Measurements from ENCODE around the gene ZNF385D.

Gene ZNF385D

GRCh38 chr3:21544076-21544462 is 206.9 kb downstream of the ZNF385D start:
- Histone ChIP-seq H3K27ac (ENCODE audit: low read depth, low read length) (peak overlapping the region; percentile 92), H3K4me1 (ENCODE audit: control insufficient read depth, insufficient read depth, low read length) (peaks cover 18% of the 10 kb centered on the region; the same call in 1 of the 2 replicates), H3K9me3 (ENCODE audit: control insufficient read depth, insufficient read depth, low read depth, low read length) (no peaks in the 10 kb centered on the region), H3K9ac (ENCODE audit: low read length) (peak overlapping the region; percentile 60), H3K4me3 (ENCODE audit: low read depth, low read length) (peak overlapping the region; percentile 55), H3K27me3 (ENCODE audit: control insufficient read depth, insufficient read depth, low read length) (no peaks in the 10 kb centered on the region), H3K36me3 (ENCODE audit: control insufficient read depth, insufficient read depth, low read length) (no peaks in the 10 kb centered on the region)

DNA sequence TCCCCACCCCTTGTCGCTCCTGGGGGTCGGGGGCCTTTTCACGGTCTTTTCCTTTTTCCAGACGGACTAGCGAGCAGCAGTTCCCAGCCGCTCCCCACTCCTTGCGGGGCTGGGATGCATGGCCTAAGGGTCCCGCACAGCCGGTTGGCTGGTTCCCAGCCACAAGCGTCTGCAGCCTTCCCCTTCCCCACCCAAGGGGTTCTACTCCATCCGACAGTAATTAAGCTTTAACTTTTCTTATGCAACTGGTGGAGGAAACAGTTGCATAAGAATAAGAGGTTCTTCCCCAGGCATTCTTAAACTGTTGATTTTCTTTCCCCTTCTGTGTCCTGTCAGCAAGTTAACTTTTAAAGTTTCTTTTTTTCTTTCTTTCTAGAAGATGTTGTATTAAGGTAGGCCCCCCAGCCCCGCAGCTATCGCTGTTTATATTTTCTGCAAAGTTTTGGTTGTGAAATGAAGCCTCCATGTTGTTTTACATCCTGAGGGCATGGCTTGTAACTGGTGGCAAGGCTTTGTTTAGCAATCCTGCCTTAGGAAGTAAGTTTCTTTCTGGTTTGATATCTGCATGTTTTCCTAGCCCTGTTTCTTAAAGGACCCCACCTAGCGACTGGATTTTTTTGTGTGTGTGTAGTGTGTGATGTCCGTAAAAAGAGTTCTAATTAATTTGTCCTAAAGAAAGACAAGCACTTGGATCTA is 207.5 kb downstream of the ZNF385D start:
- Histone ChIP-seq H3K4me1 (ENCODE audit: control insufficient read depth, insufficient read depth, low read length) (peaks cover 18% of the 10 kb centered on the region; the same call in 1 of the 2 replicates), H3K9me3 (ENCODE audit: control insufficient read depth, insufficient read depth, low read depth, low read length) (no peaks in the 10 kb centered on the region), H3K9ac (ENCODE audit: low read length) (peak overlapping the region; percentile 60), H3K36me3 (ENCODE audit: control insufficient read depth, insufficient read depth, low read length) (no peaks in the 10 kb centered on the region), H3K4me3 (ENCODE audit: low read depth, low read length) (peak overlapping the region; percentile 55), H3K27me3 (ENCODE audit: control insufficient read depth, insufficient read depth, low read length) (no peaks in the 10 kb centered on the region), H3K27ac (ENCODE audit: low read depth, low read length) (peak overlapping the region; percentile 92)

GRCh38 chr3:21542656-21543379 is 208.2 kb downstream of the ZNF385D start:
- Histone ChIP-seq H3K9me3 (ENCODE audit: control insufficient read depth, insufficient read depth, low read depth, low read length) (no peaks in the 10 kb centered on the region), H3K9ac (ENCODE audit: low read length) (peak overlapping the region; percentile 60), H3K27ac (ENCODE audit: low read depth, low read length) (peak overlapping the region; percentile 92), H3K4me1 (ENCODE audit: control insufficient read depth, insufficient read depth, low read length) (peaks cover 18% of the 10 kb centered on the region; the same call in 1 of the 2 replicates), H3K27me3 (ENCODE audit: control insufficient read depth, insufficient read depth, low read length) (no peaks in the 10 kb centered on the region), H3K36me3 (ENCODE audit: control insufficient read depth, insufficient read depth, low read length) (no peaks in the 10 kb centered on the region), H3K4me3 (ENCODE audit: low read depth, low read length) (peak overlapping the region; percentile 55)

DNA sequence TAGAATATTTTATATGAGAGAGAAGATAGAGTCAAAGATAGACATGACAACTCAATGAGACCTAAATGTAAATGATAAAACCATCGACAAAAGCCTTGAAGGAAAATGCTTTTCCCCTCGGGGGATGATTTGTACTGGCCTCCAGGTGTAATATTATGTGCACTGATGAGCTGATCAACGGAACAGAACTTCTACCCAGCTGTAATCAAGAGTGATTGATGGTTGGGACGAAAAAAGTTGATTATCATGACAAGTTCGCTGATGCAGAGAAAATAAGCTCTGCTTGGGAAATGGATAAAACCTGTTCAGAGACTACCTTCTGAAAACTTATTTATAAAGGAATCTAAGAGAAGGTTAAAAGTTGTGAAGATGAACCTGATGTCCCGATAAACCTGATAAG is 210.7 kb downstream of the ZNF385D start:
- H3K9me3 ChIP-seq (ENCODE audit: control insufficient read depth, insufficient read depth, low read depth, low read length): no peaks in the 10 kb centered on the region
- H3K36me3 ChIP-seq (ENCODE audit: control insufficient read depth, insufficient read depth, low read length): no peaks in the 10 kb centered on the region
- no peaks in the 10 kb centered on the region for H3K27me3 ChIP-seq (ENCODE audit: control insufficient read depth, insufficient read depth, low read length)
- peaks cover 5% of the 10 kb centered on the region; the same call in 1 of the 2 replicates for H3K4me1 ChIP-seq (ENCODE audit: control insufficient read depth, insufficient read depth, low read length)
- no peak overlapping the region for H3K27ac ChIP-seq (ENCODE audit: low read depth, low read length)
- H3K9ac ChIP-seq (ENCODE audit: low read length): no peak overlapping the region
- no peak overlapping the region for H3K4me3 ChIP-seq (ENCODE audit: low read depth, low read length)

GRCh38 chr3:21534462-21534861 is 216.5 kb downstream of the ZNF385D start:
- Histone ChIP-seq H3K36me3 (ENCODE audit: control insufficient read depth, insufficient read depth, low read length) (no peaks in the 10 kb centered on the region), H3K27ac (ENCODE audit: low read depth, low read length) (no peak overlapping the region), H3K9ac (ENCODE audit: low read length) (no peak overlapping the region), H3K9me3 (ENCODE audit: control insufficient read depth, insufficient read depth, low read depth, low read length) (no peaks in the 10 kb centered on the region), H3K4me1 (ENCODE audit: control insufficient read depth, insufficient read depth, low read length) (no peaks in the 10 kb centered on the region), H3K4me3 (ENCODE audit: low read depth, low read length) (no peak overlapping the region), H3K27me3 (ENCODE audit: control insufficient read depth, insufficient read depth, low read length) (no peaks in the 10 kb centered on the region)

DNA sequence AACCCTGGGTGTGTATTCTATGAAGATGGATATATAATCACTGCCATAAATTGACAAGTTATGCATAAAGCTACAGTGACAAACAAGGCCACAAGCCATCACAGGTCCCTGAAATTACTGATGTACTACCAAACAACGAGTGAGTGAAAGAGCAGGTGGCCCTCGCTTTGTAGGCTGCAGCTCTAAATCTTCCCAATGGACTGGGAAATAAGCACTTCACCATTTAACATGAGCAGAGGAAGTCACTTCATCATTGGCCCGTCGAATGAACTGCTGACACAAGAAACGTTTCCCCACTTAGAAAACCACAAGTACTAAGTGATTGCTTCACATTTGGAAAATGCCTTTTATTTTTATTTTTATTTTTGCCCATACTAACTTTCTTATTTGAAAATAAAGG is 218.0 kb downstream of the ZNF385D start:
- no peaks in the 10 kb centered on the region for H3K4me1 ChIP-seq (ENCODE audit: control insufficient read depth, insufficient read depth, low read length)
- no peaks in the 10 kb centered on the region for H3K9me3 ChIP-seq (ENCODE audit: control insufficient read depth, insufficient read depth, low read depth, low read length)
- H3K4me3 ChIP-seq (ENCODE audit: low read depth, low read length): no peak overlapping the region
- H3K27me3 ChIP-seq (ENCODE audit: control insufficient read depth, insufficient read depth, low read length): no peaks in the 10 kb centered on the region
- H3K9ac ChIP-seq (ENCODE audit: low read length): no peak overlapping the region
- no peak overlapping the region for H3K27ac ChIP-seq (ENCODE audit: low read depth, low read length)
- H3K36me3 ChIP-seq (ENCODE audit: control insufficient read depth, insufficient read depth, low read length): no peaks in the 10 kb centered on the region

- Histone ChIP-seq H3K27me3 (ENCODE audit: control insufficient read depth, insufficient read depth, low read length) (no peaks in the 10 kb centered on the region), H3K4me3 (ENCODE audit: low read depth, low read length) (no peak overlapping the region), H3K4me1 (ENCODE audit: control insufficient read depth, insufficient read depth, low read length) (no peaks in the 10 kb centered on the region), H3K36me3 (ENCODE audit: control insufficient read depth, insufficient read depth, low read length) (no peaks in the 10 kb centered on the region), H3K9ac (ENCODE audit: low read length) (no peak overlapping the region), H3K27ac (ENCODE audit: low read depth, low read length) (no peak overlapping the region), H3K9me3 (ENCODE audit: control insufficient read depth, insufficient read depth, low read depth, low read length) (no peaks in the 10 kb centered on the region)
These were observed 219.1 kb downstream of the ZNF385D start for GRCh38 chr3:21531909-21532308.

GRCh38 chr3:21528291-21528995 is 222.6 kb downstream of the ZNF385D start:
- H3K9me3 ChIP-seq (ENCODE audit: control insufficient read depth, insufficient read depth, low read depth, low read length): no peaks in the 10 kb centered on the region
- H3K36me3 ChIP-seq (ENCODE audit: control insufficient read depth, insufficient read depth, low read length): no peaks in the 10 kb centered on the region
- H3K9ac ChIP-seq (ENCODE audit: low read length): no peak overlapping the region

GRCh38 chr3:21526461-21526860 is 224.5 kb downstream of the ZNF385D start:
- Histone ChIP-seq H3K27me3 (ENCODE audit: control insufficient read depth, insufficient read depth, low read length) (no peaks in the 10 kb centered on the region), H3K9ac (ENCODE audit: low read length) (no peak overlapping the region), H3K4me3 (ENCODE audit: low read depth, low read length) (no peak overlapping the region), H3K4me1 (ENCODE audit: control insufficient read depth, insufficient read depth, low read length) (no peaks in the 10 kb centered on the region), H3K27ac (ENCODE audit: low read depth, low read length) (no peak overlapping the region), H3K9me3 (ENCODE audit: control insufficient read depth, insufficient read depth, low read depth, low read length) (no peaks in the 10 kb centered on the region), H3K36me3 (ENCODE audit: control insufficient read depth, insufficient read depth, low read length) (no peaks in the 10 kb centered on the region)

More at GRCh38 chr3:21528291-21528995, 222.6 kb downstream of the ZNF385D start:
- no peak overlapping the region for H3K27ac ChIP-seq (ENCODE audit: low read depth, low read length)
- no peaks in the 10 kb centered on the region for H3K27me3 ChIP-seq (ENCODE audit: control insufficient read depth, insufficient read depth, low read length)
- H3K4me1 ChIP-seq (ENCODE audit: control insufficient read depth, insufficient read depth, low read length): no peaks in the 10 kb centered on the region
- H3K4me3 ChIP-seq (ENCODE audit: low read depth, low read length): no peak overlapping the region

DNA sequence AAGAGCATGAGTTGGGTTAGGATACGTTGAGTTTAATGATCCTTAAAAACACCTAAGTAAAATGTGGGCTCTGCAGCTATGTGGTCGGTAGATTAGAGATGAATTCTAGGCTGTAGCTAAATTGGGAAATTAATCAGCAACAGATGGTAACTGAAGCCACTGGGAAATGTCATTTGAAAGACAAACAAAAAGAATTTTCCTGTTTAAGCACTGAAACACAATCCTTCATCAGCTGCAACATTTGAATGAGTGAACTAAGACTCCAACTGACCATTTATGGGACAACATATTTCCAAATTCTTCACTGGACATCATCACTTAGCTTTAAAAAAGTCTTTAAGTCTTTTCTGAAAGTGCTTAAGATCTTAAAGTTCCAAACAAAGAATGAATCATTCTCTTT is 226.9 kb downstream of the ZNF385D start:
- Histone ChIP-seq H3K4me1 (ENCODE audit: control insufficient read depth, insufficient read depth, low read length) (no peaks in the 10 kb centered on the region), H3K27me3 (ENCODE audit: control insufficient read depth, insufficient read depth, low read length) (no peaks in the 10 kb centered on the region), H3K9ac (ENCODE audit: low read length) (no peak overlapping the region), H3K27ac (ENCODE audit: low read depth, low read length) (no peak overlapping the region), H3K36me3 (ENCODE audit: control insufficient read depth, insufficient read depth, low read length) (no peaks in the 10 kb centered on the region), H3K4me3 (ENCODE audit: low read depth, low read length) (no peak overlapping the region), H3K9me3 (ENCODE audit: control insufficient read depth, insufficient read depth, low read depth, low read length) (no peaks in the 10 kb centered on the region)

Measured in HUES6 (cell line).